ENCODE data around the gene CERK.

Gene CERK

DNA sequence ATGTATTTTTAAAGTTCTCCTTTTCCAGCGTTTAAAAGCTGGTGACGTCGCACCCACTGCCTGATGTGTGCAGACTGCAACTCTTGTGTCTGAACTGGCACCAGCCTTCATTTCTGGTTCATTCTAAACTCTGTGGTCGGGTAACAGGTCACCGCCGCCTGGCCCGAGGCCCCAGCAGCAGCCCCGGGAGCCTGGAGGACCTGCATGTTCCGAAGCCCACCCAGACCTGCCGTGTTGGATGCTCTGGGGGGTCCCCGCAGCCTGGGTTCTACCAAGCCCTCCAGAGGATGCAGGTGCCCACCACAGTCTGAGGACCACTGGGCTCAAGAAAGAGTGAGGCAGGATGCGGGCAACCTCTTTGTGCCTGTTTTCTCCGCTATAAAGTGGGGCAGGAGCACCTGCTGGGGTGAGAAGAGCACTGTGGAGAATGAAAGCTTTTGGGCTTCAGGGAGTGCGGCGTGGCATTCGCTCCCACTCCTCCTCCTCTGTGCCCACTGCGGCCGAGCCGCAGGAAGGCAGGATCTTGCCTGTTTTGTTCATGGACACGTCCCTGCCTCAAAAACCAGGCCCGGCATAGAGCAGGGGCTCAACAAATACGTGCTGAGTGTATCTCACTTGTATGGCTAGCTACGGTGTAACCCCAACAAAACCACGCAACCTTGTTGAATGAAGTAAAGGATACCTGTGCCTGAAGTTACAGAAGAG, 40.1 kb downstream of the CERK start:
- DNase-seq: no peak

DNA sequence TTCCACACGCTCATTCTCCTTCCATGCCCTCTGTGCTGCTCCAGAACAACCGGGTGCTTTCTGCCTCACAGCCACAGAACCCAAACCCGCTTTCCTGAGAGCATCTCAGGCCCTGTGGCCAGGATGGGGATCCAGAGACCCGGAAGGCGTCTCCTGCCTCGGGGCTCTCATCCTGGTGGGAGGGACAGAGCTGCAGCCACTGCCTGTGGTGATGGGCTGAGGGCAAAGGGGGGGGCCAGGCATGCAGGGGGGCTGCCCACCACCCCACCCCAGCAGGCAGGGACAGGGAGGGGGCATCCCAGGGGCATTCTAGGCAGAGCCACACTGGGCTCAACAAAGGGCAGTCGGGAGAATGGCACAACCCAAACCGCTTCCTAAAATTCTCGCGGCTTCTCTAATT, 41.4 kb downstream of the CERK start:
- no peak for DNase-seq

DNA sequence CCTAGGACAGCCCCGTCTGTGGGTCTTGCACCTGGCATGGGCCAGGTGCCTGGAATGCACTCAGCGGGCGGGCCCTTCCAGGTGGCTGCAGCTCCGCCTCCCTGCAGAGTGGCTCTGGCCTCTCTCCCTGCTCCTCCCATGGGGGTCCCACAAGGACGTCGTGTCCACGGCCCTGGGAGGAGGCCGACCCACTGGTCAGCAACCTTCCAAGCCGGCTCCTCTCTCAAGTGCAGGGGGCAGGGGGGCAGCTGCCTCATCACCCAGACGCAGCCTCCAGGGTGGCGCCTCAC, 41.9 kb downstream of the CERK start:
- DNase-seq: no peak

DNA sequence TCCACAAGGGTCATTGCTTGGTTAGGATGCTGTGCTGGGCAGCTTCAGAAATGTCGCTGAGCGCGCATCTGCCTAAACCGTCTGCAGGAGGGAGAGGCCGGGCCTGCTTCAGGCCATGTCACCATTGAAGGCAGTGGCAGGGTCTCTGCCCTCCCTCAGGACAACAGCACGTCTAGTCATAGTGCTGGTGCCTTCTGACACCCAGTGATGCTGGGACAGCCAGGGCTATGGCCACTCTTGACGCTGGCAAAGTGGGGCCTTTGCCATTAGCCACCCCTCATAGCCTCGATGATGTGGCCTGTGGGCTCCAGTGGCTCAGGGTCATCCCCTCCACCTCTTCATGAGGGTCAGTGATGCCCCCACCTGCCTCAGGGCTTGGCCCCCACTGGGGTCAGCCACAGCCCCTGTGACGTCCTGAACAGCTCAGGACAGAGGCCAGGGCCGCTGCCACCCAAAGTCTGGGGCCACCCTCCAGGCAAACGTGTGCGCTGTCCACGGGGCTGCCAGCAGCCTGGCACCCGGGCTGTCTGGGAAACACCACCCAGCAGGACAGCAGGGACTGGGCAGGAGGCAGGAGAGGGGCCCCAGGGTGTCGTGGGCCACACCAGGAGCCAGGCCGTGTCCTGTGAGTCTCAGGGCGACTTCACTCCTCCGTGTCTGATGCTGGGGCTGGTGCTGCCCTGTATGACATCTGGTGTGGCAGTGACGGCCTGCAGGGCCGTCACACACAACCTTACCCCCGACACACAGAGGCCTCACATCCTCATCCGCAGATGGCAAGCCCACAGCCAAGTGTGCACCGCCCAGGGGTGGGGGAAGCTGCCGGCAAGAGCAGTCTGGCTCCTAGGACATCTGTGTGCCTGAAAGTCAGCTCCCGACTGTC, 42.5 kb downstream of the CERK start:
- DNase-seq: no peak

DNA sequence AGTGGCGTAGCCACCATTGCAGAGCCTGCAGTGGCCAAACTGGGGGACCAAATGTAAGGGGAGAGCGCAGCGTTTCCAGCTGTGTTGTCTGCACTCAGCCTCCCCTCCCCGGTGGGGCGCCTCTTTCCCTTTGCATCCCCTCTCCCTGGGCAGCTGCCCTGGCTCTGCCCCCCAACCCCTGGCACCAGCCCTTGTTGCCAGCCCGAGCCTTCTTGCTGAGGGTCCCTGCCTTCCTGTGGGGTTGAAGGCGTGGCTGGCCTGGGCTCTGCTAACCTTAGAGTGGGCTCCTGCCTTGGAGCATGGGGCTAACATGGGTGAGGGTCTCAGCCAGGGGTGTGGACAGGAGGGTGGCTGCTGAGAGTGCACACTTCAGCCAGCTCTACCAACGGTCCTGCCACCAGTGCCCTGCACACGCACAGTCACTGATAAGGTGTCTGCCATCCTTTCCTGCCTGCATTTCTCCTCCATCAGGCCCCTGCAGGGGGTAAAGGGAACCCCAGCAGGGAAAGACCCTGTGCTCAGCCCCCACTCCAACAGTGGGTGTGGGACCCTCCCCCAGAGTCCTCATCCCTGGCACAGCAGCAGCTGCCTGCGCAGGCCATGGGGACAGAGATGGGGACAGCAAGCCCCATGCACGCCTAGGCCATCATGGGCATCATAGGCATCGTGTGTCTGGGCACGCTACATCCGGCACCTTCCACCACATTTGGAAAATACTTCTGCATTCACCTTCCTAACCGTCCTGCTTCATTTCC, 43.5 kb downstream of the CERK start:
- no peak for DNase-seq

DNA sequence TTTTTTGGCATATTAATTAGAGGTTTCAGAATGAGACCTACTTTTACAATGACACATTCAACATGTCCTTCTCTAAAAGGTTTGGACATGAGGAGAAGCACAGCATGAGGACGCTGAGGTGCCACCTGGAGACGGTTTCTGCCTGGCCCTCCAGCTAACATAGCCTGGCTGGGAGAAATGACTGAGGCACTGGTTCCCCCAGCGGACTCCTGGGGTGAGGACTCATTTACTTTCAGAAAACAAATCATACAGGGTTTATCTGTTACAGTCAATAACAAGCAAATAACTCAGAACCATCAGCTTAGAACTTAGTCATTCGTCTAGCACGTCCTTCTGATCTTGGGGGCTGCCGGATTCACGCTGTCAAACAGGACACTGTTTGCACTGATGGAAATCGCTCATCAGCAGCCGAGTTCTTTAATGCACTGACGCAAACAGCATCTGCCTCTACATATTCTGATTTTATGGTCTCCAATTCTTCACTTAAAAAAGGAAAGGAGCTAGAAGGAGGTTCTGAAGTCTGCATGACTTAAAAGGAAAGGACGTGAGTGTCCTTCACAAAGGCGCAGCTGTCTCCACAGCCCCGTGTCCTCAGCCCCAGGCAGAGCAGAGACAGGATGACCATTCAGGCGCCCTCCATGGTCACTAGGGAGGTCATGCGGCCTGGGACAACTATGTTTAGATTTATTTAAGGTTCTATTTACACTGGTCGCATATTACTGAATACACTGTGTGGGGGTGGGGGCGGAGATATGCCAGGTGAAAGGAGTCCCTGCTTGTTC, 44.2 kb downstream of the CERK start:
- DNase-seq: no peak

DNA sequence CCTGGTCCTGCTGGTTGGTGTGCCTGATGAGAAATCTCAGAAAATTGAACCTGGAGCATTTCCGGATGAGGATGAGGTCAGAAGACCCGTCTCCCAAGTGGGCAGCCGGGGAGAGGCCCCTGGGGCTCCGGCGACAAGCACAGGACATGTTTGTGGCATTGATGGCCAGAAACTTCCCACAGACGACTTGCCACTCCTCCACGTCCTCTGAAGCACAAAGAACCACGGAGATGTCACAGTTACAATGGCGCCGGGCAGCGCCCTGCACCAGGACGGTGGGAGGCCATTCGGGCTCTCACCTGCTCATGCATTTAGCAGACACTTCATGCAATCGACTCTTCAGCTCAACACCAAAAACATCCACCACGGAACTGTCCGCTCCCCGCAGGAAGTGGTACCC, 46.5 kb downstream of the CERK start:
- DNase-seq: no peak

DNA sequence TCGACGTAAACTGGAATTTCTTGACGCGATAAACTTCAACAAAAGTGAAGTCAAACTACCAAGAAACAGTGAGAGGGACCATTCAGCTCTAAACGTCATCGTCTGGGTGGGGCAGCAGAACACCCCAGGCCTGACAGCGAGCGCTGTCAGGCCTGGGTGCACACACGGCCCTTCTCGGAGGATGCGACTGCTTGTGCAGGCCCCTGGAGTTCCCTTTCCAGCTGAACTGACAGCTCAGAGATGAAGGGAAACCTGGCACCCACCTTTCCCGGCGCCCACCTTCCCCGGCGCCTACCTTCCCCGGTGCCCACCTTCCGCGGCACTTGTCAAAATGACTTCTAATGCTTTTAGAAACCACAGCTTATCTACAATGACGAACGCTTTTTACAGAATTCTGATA, 47.9 kb downstream of the CERK start:
- DNase-seq: no peak

DNA sequence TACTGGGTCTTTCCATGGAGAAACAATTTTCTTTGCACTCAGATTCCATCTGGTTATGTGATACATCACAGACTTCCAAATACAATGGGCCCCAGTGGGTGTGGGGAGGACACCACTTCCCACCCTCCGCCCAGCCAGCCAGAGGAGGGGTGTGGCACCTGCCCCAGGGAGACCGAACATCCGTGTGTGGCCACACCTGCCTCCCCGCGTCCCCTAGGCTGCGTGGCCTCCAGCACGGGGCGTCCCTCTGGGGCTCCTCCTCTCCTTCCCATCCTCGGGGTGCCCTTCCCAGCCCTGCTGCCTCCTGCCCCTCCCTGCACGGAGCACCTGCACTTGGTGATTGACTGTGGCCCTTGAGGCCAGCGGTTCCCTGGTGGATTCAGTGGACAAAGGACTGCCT, 49.1 kb downstream of the CERK start:
- DNase-seq: no peak

DNA sequence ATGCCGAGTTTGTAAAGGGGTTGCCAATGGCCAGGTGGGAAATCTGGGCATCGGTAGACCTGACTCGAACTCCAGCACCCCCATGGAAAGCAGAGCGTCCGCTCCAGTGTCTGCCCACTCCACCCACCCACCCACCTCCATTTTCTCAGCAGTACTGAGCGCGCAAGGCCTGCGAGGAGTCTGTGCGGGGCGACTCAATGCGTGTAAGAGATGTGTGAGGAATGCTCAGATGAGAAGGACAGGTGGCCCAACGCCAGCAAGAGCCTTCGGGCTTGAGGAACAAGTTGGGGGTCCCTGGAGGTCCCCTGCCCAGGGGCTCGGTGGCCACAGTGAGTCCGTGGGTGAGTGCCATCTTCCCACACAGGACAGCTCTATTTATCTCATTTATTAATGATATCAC, 50.6 kb downstream of the CERK start:
- DNase-seq: no peak

DNA sequence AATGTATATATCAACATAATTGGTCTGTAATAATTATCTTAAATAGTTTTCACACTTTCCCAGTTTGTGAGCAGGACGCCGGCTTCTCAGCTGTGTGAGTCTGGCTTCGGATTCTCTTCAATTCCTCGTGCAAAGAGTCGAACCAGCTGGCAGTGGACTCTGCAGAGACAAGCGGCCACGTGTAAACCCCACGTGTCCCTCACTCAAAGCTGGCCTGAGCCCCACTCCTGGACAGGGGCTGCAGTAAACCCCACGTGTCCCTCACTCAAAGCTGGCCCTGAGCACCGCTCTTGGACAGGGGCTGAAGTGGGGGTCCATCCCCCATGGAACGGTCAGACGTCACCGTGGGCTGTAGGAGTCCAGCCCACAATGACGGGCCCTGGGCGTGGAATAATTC, 51.0 kb downstream of the CERK start:
- DNase-seq: no peak

DNA sequence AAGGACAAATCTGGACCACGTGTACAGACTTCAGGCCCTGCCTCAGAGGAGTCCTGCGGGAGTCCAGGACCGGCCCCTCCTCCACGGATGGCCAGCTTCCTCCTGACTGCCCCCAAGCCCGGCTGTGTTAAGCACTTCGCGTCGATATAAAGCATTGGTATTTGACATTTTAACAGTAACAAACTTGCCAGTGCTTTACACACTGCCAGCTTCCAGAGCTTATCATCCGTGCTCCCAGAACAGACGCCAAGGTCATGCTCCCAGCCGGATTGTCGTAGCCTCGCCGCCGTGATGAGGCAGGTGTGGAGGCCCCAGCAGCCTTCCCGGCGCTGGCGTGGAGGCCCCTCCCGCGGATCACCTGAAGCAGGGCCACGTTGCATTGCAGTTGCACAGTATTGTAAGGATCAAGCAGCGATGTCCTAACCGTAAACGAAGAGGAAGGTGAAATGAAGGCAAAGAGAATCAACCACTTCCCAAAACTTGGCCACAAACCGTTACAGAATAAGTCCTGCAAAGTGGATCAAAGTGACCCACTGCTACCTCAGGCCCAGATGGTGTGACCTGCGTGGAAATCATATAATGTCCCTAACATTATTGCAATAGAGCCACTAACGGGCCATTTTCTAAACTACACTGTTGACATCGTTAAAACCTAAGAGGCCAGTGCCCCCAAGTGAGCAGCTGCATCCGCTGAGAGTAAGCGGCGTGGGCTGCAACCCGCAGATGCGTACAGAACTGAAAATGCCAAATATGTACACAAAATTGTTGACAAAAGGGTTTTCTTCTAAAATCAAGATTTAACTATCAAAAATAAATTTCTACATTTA, 51.6 kb downstream of the CERK start:
- DNase-seq: no peak

DNA sequence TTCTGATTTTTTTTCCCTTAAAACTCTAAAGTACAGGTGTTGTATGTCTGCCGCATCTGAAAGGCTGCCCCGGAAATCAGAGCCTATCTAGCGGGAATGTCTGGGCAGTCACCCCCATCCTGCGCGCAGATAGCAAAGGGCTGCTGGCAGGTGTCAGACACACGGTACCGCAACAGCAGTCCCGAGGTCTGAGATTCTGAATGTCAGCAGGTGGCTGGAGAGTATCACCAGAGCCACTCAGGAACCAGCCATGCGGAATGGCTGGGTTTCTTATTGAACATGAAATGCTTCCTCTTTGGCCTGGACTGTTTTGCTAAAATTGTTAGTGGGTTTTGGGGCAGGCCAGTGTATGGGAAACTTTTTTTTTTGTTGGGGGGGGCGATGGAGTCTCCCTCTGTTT, 53.3 kb downstream of the CERK start:
- peak in 1 of 2 experiments; percentile 66 for DNase-seq

DNA sequence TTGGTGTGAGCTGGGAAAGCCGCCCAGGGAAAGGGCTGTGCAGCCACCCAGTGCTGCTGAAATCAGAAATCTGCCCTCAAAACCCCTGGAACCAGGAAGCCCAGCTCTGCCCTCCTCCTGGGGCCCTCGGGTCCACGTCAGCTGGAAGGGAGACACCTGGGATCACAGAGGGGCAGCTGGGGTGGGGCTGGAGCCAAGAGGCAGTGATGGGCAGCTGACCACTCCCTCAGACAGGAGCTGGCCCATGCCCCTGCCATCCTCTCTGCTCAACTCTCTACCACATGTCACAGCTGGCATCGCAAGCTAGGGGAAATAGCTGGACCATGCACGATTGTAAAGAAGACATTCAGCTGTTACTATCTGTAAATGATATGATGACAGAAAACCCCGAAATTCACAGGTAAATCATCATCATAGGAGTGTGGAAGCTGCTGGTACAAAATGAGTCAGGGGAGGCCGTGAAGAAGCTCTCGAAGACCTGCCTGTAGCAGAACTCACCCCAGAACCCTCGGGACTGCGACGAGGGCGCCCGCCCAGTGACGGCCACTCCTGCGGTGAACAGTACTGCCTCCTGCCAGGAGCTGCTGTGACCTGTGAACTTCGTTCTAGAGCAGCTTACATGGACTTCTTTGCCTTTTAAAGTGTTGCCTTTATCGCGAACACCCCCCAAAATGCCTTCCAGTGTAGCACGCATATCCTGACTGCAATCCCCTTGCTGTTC, 55.9 kb downstream of the CERK start:
- DNase-seq: no peak

DNA sequence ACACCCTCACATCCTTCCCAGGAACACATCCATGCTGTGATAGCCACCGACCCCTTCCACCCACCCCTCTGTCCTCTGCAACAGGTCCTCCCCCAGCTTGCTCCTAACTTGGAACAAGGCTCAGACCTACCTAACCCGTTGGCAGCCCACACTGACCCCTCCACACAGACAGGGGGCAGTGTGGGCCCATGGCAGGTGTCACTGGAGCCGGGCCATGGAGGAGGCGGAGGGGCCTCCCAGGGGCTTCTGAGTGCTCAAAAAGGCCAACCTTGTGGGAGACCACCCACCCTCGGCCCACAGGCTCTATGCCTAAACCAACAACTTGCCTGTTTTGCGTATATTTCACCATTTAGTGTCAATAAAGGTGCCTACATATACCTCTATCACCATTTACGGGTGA, 57.0 kb downstream of the CERK start:
- no peak for DNase-seq

DNA sequence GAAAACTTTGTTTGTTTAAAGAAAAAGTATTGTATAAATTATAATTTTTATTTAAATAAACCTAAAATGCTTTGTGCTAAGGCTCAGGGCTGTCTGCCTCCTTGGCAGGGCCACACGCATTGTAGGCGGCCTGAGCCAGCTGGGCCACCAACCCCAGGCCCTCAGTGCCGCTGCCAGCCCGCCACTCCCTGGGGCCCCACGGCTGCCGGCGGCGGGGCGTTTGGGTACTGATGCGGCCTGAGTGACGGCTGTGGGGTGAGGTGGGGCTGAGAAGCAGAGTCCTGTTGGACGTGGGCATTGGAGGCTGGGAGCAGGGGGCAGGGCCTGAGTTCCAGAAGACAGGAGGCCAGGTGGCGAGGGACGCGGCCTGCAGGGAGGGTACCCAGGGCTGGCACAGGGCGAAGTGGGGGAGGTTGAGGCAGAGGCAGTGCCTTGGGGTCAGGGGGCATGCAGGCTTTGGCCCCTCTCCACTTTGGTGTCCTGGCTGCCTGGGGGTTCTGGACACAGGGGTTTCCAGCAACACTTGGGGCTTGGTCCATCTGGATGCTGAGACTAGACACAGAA, 58.3 kb downstream of the CERK start:
- DNase-seq: no peak

DNA sequence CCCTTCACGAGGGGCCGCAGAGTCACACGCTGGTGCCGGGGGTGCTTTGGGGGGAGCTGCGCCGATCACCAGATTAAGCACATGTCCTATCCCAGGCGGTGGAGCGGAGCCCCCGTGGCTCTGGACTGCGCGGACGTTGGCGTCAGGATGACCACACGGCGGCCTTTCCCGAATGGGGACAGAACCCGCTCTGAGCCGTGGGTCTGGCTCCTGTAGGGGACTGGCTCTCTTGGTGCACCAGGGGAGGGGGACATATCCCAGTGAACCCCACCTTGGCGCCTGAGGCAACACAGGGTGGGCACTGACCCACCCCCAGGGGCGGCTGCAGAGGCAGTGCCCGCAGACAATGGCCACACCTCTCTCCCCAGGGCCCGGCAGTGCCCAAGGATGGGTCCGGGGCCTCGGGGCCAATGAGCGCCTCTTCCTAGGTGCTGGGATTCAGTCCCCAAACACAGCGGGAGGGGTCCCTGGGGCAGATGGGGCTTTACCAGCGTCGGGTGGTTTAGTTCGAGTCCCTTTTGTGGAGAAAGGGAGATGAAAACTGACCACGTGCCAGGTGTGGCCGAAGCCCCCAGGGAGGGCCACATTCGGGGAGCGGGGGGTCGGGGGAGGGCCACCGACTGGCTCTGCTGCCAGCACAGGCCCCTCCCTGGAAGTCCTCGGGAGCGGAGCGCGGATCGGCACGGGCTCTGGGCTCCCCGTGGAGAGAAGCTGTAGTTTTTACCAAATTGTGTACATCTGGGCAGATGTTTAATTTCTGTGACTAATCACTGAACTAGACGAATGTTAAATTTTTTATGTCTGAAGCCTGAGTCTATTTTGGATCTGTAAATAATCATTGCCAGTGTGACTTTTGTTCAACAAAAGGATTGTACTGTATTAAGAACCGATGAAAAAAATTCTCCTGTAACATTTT, 59.0 kb downstream of the CERK start:
- DNase-seq: no peak

DNA sequence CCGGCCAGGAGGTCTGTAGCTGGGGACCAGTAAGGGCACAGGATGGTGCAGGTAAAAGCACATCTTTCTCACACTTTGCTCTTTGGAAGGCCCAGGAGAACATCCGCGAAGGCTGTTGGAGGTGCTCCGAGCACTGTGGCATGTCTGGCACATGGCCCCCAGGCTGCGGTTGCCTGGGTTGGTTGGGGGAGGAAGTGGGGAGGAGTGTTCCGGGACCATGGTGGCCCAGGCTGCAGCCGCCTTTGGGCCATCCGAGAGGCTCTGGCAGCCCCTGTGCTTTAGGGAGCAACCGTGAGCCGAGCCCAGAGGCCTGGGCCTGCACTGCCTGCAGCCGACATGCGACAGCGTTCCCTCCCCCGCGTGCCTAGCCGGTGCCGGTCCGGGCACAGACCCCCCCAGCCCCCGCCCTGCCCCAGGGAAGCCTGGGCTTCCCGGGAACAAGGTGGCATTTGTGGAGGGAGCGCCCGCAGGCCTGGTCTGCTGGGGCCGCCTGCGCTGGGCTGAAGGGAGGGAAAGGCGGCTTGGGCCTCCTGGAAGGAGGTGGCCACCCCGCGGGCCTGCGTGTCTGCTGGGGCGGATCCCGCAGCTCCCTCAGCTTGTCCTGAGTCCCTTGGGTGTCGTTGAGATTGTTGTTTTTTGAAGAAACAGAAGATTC, 59.9 kb downstream of the CERK start:
- no peak for DNase-seq

DNA sequence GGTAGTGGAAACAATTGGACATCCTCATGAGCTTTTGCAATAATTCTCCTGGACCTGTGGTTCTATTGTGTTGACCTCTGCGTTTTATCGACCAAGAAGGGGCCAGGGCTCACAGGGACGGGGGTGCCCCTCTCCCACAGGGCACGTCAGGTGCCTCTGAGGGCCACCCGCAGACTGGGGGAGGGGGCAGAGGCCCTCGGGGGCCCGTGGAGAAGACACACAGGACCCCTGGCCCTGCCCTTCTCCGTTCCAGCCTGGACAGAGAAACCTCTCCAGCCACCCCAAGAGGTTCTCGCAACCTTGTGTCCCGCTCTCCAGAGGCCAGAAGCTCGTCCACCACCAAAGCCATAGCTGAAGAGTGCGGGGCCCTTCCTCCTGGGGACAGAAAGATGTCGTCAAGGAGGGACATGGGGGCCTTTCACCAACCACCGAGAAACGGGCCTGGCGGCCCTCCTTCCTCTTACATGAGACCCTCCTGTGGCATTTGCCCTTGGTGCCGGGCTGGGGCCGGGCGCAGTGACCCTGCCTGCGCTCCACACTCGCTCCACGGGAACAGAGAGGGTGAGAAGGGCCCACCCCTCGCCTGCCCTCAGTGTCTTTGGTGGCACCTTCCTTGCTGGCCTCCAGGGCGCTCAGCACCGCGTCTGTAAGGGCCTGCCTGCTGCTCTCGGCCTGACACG, 60.6 kb downstream of the CERK start:
- no peak for DNase-seq

Measured in NCI-H524 (cell line).